22Rv1 (cell line): ENCODE data around the gene RAPGEF4.

Source experiments
- ZFX ChIP-seq: fragments of 450-650 bp; IDR thresholded peaks from 2 replicates; pipeline ENCODE4 v1.6.1; 2017; ENCODE audit warnings: antibody characterized with exemption, borderline replicate concordance
- TF ChIP-seq, protein P1 (sequence below): fragments of 450-650 bp; IDR thresholded peaks from 2 replicates; pipeline ENCODE4 v1.5.1; 2017; ENCODE audit warnings: mild to moderate bottlenecking

GRCh38 chr2:173048897-173049661 lies 313.4 kb downstream of the RAPGEF4 start:
- TF ChIP-seq, protein P1, sequence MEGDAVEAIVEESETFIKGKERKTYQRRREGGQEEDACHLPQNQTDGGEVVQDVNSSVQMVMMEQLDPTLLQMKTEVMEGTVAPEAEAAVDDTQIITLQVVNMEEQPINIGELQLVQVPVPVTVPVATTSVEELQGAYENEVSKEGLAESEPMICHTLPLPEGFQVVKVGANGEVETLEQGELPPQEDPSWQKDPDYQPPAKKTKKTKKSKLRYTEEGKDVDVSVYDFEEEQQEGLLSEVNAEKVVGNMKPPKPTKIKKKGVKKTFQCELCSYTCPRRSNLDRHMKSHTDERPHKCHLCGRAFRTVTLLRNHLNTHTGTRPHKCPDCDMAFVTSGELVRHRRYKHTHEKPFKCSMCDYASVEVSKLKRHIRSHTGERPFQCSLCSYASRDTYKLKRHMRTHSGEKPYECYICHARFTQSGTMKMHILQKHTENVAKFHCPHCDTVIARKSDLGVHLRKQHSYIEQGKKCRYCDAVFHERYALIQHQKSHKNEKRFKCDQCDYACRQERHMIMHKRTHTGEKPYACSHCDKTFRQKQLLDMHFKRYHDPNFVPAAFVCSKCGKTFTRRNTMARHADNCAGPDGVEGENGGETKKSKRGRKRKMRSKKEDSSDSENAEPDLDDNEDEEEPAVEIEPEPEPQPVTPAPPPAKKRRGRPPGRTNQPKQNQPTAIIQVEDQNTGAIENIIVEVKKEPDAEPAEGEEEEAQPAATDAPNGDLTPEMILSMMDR: no peak
- TF ChIP-seq ZFX: no peak
